Measurements from ENCODE around the gene HOMER2. TPM values are rescaled to one million over a fixed set of nuclear protein-coding genes. Genes with fewer than 3 reads are reported as not detected.

HOMER2 gene
- total and polyA plus RNA-seq, 2 donors (not counting 1 experiment from before 2014, with no cell fraction given): 1.1 to 9.9 TPM

DNA sequence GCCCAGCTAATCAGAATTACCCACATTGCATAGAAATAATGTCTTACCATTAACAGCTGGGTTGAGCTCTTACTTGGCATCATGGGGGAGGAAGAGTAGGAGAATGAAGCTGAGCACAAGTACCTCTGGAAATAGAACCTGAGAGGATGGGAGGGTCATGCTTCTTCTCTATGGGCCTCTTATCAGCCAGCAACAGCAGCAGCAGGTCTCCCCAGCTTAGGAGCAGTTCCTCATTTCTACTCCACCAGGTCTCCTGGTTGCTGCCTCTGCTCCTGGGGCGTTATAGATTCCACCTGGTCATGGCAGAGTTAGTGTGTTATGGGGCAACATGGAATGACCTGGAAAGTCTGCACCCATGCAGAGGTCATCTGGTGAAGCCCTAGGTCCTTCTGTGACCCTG lies 150.0 kb downstream of the HOMER2 start:
- TF ChIP-seq, protein P1, sequence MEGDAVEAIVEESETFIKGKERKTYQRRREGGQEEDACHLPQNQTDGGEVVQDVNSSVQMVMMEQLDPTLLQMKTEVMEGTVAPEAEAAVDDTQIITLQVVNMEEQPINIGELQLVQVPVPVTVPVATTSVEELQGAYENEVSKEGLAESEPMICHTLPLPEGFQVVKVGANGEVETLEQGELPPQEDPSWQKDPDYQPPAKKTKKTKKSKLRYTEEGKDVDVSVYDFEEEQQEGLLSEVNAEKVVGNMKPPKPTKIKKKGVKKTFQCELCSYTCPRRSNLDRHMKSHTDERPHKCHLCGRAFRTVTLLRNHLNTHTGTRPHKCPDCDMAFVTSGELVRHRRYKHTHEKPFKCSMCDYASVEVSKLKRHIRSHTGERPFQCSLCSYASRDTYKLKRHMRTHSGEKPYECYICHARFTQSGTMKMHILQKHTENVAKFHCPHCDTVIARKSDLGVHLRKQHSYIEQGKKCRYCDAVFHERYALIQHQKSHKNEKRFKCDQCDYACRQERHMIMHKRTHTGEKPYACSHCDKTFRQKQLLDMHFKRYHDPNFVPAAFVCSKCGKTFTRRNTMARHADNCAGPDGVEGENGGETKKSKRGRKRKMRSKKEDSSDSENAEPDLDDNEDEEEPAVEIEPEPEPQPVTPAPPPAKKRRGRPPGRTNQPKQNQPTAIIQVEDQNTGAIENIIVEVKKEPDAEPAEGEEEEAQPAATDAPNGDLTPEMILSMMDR (conservative IDR thresholded peaks at IDR 0.05 in 1 of 2, IDR thresholded peaks at IDR 0.05 in 1 of 2; ENCODE audit: low read depth in 1 of 2, low read length in 2 of 2): no peak
- no peak for TF ChIP-seq EZH2 (IDR thresholded peaks at IDR 0.05; ENCODE audit: low read length, missing control alignments)

DNA sequence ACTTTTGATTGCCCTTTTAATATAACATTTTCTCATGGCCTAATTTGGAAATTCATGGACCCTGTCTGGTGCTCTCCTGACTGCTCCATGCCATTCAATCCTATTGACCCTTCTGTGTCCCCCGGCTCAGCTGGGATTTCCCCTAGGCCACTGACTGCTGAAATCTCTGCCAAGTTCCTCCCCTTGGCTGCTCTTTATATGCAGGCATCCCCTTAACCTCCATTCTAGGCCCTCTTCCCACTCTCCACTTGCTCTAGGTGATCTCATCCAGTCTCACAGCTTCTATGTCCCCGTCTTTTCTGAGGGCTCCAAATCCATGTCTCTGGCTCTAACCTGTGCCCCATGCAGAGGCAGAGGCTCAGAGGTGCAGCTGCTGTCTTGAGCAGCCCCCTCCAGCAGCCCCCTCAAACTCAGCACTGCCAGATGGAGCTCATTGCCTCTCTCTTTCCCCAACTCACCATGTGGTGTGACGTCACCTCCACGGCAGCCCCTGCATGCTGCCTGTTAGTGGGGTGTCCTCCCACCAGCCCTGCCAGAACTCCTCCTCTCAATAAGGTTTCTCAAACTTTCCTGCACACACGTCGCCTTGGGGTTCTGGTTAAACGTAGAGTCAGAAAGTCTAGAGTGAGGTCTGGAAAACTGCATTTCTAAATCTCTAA lies 153.2 kb downstream of the HOMER2 start:
- Histone ChIP-seq H3K9me3 (ENCODE audit: control insufficient read depth, insufficient read depth, low read depth, low read length) (no peaks in the 10 kb centered on the region), H3K4me3 (replicated peaks in 1 of 4; ENCODE audit: control extremely low read depth in 1 of 4, insufficient read depth in 1 of 4, low read depth in 3 of 4, low read length in 4 of 4) (no peak overlapping the region), H3K79me2 (ENCODE audit: control insufficient read depth, insufficient read depth, low read length) (no peaks in the 10 kb centered on the region), H3K27ac (ENCODE audit: insufficient read depth, low read length) (no peak overlapping the region), H3K27me3 (ENCODE audit: control insufficient read depth, insufficient read depth, low read length) (peaks cover 17% of the 10 kb centered on the region), H3K4me2 (ENCODE audit: extremely low read depth, insufficient read depth, low read length) (no peak overlapping the region), H2AFZ (ENCODE audit: low read length) (no peak overlapping the region), H4K20me1 (ENCODE audit: control insufficient read depth, extremely low read depth, insufficient read depth, low read length) (no peaks in the 10 kb centered on the region), H3K9ac (ENCODE audit: insufficient read depth, low read length) (no peak overlapping the region), H3K4me1 (ENCODE audit: control insufficient read depth, extremely low read depth, insufficient read depth, low read length) (no peaks in the 10 kb centered on the region), H3K36me3 (ENCODE audit: control insufficient read depth, insufficient read depth, low read length) (no peaks in the 10 kb centered on the region)
- TF ChIP-seq EZH2 (IDR thresholded peaks at IDR 0.05; ENCODE audit: low read length, missing control alignments): no peak
- TF ChIP-seq, protein P1 (conservative IDR thresholded peaks at IDR 0.05 in 1 of 2, IDR thresholded peaks at IDR 0.05 in 1 of 2; ENCODE audit: low read depth in 1 of 2, low read length in 2 of 2): no peak
- no peak for DNase-seq (ENCODE audit: low read depth in 2 of 2)

More for the DNA sequence above, 150.0 kb downstream of the HOMER2 start:
- Histone ChIP-seq H3K79me2 (ENCODE audit: control insufficient read depth, insufficient read depth, low read length) (no peaks in the 10 kb centered on the region), H3K9me3 (ENCODE audit: control insufficient read depth, insufficient read depth, low read depth, low read length) (no peaks in the 10 kb centered on the region), H3K4me1 (ENCODE audit: control insufficient read depth, extremely low read depth, insufficient read depth, low read length) (no peaks in the 10 kb centered on the region), H4K20me1 (ENCODE audit: control insufficient read depth, extremely low read depth, insufficient read depth, low read length) (no peaks in the 10 kb centered on the region), H3K4me2 (ENCODE audit: extremely low read depth, insufficient read depth, low read length) (no peak overlapping the region), H3K27me3 (ENCODE audit: control insufficient read depth, insufficient read depth, low read length) (peaks cover 17% of the 10 kb centered on the region), H2AFZ (ENCODE audit: low read length) (no peak overlapping the region), H3K36me3 (ENCODE audit: control insufficient read depth, insufficient read depth, low read length) (no peaks in the 10 kb centered on the region), H3K4me3 (replicated peaks in 1 of 4; ENCODE audit: control extremely low read depth in 1 of 4, insufficient read depth in 1 of 4, low read depth in 3 of 4, low read length in 4 of 4) (no peak overlapping the region), H3K9ac (ENCODE audit: insufficient read depth, low read length) (no peak overlapping the region), H3K27ac (ENCODE audit: insufficient read depth, low read length) (no peak overlapping the region)
- no peak for DNase-seq (ENCODE audit: low read depth in 2 of 2)

Other genes with a start within 250 kb of the HOMER2 start
- gene AP3B2, start 242.8 kb downstream of the HOMER2 start, total RNA-seq: 0.17 and 0.51 TPM in 2 replicates
- 0.09 TPM in 2 replicates for gene AP3B2, start 242.8 kb downstream of the HOMER2 start, polyA plus RNA-seq
- gene FSD2, start 146.7 kb downstream of the HOMER2 start, total RNA-seq: not detected in 2 replicates
- not detected in 2 replicates for gene FSD2, start 146.7 kb downstream of the HOMER2 start, polyA plus RNA-seq
- gene WHAMM, start 143.1 kb downstream of the HOMER2 start, total RNA-seq: 4.9 and 5.6 TPM in 2 replicates
- 5.3 TPM in 2 replicates for gene WHAMM, start 143.1 kb downstream of the HOMER2 start, polyA plus RNA-seq
- 26.6 and 32.4 TPM in 2 replicates for gene RAMAC, start 33.5 kb upstream of the HOMER2 start, total RNA-seq
- 34.3 and 40.4 TPM in 2 replicates for gene RAMAC, start 33.5 kb upstream of the HOMER2 start, polyA plus RNA-seq
- gene C15orf40, start 58.9 kb upstream of the HOMER2 start, total RNA-seq: 8.0 and 12.6 TPM in 2 replicates
- 20.7 and 20.8 TPM in 2 replicates for gene C15orf40, start 58.9 kb upstream of the HOMER2 start, polyA plus RNA-seq
- gene BTBD1, start 114.5 kb upstream of the HOMER2 start, total RNA-seq: 93.2 and 105 TPM in 2 replicates
- gene BTBD1, start 114.5 kb upstream of the HOMER2 start, polyA plus RNA-seq: 72.0 and 84.0 TPM in 2 replicates
- gene TM6SF1, start 154.9 kb upstream of the HOMER2 start, total RNA-seq: 2.3 and 3.6 TPM in 2 replicates
- gene TM6SF1, start 154.9 kb upstream of the HOMER2 start, polyA plus RNA-seq: 3.2 and 3.9 TPM in 2 replicates

Measured in fibroblast of lung (primary cell).